ENCODE results near the gene HLCS. TPM values are rescaled to one million over a fixed set of nuclear protein-coding genes. Genes with fewer than 3 reads are reported as not detected.
A peak's percentile ranks its signal among the peaks of the same experiment; 100 is the strongest.

The HLCS gene
- total RNA-seq, 1 experiment from 2014 or later, result 12.7 TPM

DNA sequence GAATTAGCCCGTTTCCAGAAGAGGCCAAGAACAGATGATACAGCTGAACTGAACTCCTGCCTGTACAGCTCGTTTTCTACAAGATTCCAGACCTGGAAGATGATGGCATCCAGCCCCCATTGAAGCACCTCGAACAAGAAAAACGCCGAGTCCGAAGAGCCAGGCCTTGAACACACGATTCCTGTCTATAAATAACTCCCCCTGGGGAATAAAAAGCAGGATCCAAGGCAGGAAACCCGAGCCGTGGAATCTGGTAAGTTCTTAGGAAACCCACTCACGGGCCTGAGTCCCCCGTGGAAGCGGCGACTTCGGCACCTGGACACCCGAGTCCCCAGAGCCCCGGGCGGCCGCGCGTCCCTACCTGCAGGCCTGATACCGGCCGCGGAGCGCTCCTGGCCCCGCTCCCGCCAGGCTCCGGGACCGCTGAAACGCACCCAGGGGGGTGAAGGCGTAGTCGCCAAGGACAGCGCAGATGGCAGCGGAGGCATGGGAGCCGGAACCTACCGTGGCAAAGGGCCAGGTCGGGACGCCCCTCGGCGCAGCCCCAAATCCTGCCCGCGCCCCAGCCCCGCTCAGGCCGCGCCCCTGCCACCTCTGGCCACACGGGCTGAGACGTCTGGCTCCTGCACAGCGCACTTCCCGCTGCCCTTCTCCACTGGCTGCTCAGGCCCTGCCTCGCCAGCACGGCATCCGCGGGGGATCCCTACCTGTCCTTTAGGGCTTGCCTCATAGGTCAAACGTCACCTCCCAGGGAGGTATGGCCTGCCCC lies 14.0 kb upstream of the HLCS start:
- no peak overlapping the region for H3K23ac ChIP-seq (ENCODE audit: insufficient read length, low read depth, low read length)
- H2AK5ac ChIP-seq (ENCODE audit: insufficient read length, low read length), result no peak overlapping the region
- no peaks in the 10 kb centered on the region for H3K79me2 ChIP-seq (ENCODE audit: insufficient read depth, low read length)
- H3K36me3 Mint-ChIP-seq (ENCODE audit: insufficient read depth in 1 of 3, low read depth in 3 of 3), result no peaks in the 10 kb centered on the region
- H3K14ac ChIP-seq (ENCODE audit: insufficient read depth, low read length), result no peak overlapping the region
- no CpG with 5 or more reads among the region's 53 CpGs for WGBS (ENCODE audit: extremely low coverage, insufficient read length, low lambda C conversion rate)
- H2AFZ ChIP-seq (ENCODE audit: low read length), result no peak overlapping the region
- no peak overlapping the region for H3K56ac ChIP-seq (ENCODE audit: insufficient read length, low read depth, low read length)
- no peak overlapping the region for H2BK15ac ChIP-seq (ENCODE audit: low read depth, low read length)
- H3K27ac Mint-ChIP-seq, result no peak overlapping the region
- peaks cover 4% of the 10 kb centered on the region; the same call in 1 of the 2 replicates for H3K4me1 ChIP-seq (ENCODE audit: insufficient read depth, low read length)
- peak overlapping the region; percentile 62 to 81 for H3K4me3 Mint-ChIP-seq
- no peak overlapping the region for H2BK120ac ChIP-seq (ENCODE audit: low read depth, low read length, poor library complexity, severe bottlenecking)
- peaks cover 19 to 20% of the 10 kb centered on the region in 2 experiments for H3K4me1 Mint-ChIP-seq
- H3K27me3 ChIP-seq (ENCODE audit: insufficient read depth, low read length), result peaks cover 2% of the 10 kb centered on the region; the same call in 1 of the 2 replicates
- H3K79me1 ChIP-seq (ENCODE audit: insufficient read depth, low read depth, low read length, poor library complexity, severe bottlenecking), result no peaks in the 10 kb centered on the region
- no peaks in the 10 kb centered on the region for H4K20me1 ChIP-seq (ENCODE audit: control insufficient read depth, insufficient read depth, insufficient read length)
- no peak overlapping the region for H2BK20ac ChIP-seq (ENCODE audit: low read depth, low read length, poor library complexity, severe bottlenecking)
- no peak overlapping the region for H4K91ac ChIP-seq (ENCODE audit: insufficient read length, low read depth, low read length)
- no peaks in the 10 kb centered on the region for H3K9me3 ChIP-seq (ENCODE audit: control insufficient read depth, low read depth, low read length)
- no peak overlapping the region for H3T11ph ChIP-seq (ENCODE audit: low read length)
- H4K8ac ChIP-seq (replicated peaks; ENCODE audit: insufficient read length, low read depth, low read length), result no peak overlapping the region
- peak; percentile 53 for DNase-seq
- no peak overlapping the region for H3K27ac ChIP-seq (ENCODE audit: insufficient read length, low read depth, low read length)
- no peaks in the 10 kb centered on the region for H3K9me3 Mint-ChIP-seq
- TF ChIP-seq, protein P1, sequence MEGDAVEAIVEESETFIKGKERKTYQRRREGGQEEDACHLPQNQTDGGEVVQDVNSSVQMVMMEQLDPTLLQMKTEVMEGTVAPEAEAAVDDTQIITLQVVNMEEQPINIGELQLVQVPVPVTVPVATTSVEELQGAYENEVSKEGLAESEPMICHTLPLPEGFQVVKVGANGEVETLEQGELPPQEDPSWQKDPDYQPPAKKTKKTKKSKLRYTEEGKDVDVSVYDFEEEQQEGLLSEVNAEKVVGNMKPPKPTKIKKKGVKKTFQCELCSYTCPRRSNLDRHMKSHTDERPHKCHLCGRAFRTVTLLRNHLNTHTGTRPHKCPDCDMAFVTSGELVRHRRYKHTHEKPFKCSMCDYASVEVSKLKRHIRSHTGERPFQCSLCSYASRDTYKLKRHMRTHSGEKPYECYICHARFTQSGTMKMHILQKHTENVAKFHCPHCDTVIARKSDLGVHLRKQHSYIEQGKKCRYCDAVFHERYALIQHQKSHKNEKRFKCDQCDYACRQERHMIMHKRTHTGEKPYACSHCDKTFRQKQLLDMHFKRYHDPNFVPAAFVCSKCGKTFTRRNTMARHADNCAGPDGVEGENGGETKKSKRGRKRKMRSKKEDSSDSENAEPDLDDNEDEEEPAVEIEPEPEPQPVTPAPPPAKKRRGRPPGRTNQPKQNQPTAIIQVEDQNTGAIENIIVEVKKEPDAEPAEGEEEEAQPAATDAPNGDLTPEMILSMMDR (conservative IDR thresholded peaks at IDR 0.05), result peak; percentile 11; the same call in 1 of the 3 replicates
- H2BK12ac ChIP-seq (ENCODE audit: insufficient read length, low read depth, low read length), result no peak overlapping the region
- H3K18ac ChIP-seq (ENCODE audit: insufficient read length, low read depth, low read length), result no peak overlapping the region
- peaks cover 8% of the 10 kb centered on the region for H3K23me2 ChIP-seq (ENCODE audit: insufficient read length, low read depth, low read length, poor library complexity, severe bottlenecking)
- H3K4me2 ChIP-seq (ENCODE audit: insufficient read depth, insufficient read length, low read length), result peak overlapping the region; percentile 53
- no peak overlapping the region for H3K4ac ChIP-seq (ENCODE audit: low read depth, low read length)
- H2BK5ac ChIP-seq (ENCODE audit: insufficient read length, low read length), result no peak overlapping the region
- no peak overlapping the region for H3K9ac ChIP-seq (ENCODE audit: extremely low read depth, insufficient read length, low read length)
- no peak overlapping the region for H4K5ac ChIP-seq (ENCODE audit: insufficient read length, low read depth, low read length)
- H3K27me3 Mint-ChIP-seq (ENCODE audit: low read depth), result peaks cover 27% of the 10 kb centered on the region

Measured in H9 (cell line).